Lower leg skin (tissue), 3 donors: ENCODE results near the gene SERPINA3.

ENCODE experiments used
- POLR2A ChIP-seq, 2 donors: fragments of 450-650 bp; IDR thresholded peaks; one replicate each; pipeline ENCODE4 v1.6.1; 2016 to 2017; ENCODE audit warnings: antibody characterized with exemption in 2 of 2, mild to moderate bottlenecking in 1 of 2, moderate library complexity in 1 of 2
- TF ChIP-seq, protein P1 (sequence below), 3 donors: fragments of 450-650 bp; IDR thresholded peaks; one replicate each; pipeline ENCODE4 v1.5.1; 2016; ENCODE audit warnings: antibody characterized with exemption in 3 of 3, mild to moderate bottlenecking in 3 of 3, moderate library complexity in 2 of 3

GRCh38 chr14:94573475-94574277 is 38.5 kb upstream of the SERPINA3 start:
- TF ChIP-seq, protein P1, sequence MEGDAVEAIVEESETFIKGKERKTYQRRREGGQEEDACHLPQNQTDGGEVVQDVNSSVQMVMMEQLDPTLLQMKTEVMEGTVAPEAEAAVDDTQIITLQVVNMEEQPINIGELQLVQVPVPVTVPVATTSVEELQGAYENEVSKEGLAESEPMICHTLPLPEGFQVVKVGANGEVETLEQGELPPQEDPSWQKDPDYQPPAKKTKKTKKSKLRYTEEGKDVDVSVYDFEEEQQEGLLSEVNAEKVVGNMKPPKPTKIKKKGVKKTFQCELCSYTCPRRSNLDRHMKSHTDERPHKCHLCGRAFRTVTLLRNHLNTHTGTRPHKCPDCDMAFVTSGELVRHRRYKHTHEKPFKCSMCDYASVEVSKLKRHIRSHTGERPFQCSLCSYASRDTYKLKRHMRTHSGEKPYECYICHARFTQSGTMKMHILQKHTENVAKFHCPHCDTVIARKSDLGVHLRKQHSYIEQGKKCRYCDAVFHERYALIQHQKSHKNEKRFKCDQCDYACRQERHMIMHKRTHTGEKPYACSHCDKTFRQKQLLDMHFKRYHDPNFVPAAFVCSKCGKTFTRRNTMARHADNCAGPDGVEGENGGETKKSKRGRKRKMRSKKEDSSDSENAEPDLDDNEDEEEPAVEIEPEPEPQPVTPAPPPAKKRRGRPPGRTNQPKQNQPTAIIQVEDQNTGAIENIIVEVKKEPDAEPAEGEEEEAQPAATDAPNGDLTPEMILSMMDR (IDR thresholded peaks at IDR 0.05): no peak
- no peak for TF ChIP-seq POLR2A (IDR thresholded peaks at IDR 0.05)
